ENCODE data around the gene TBC1D3I.
"Not testable (repeated sequence)": the region's sequence is repeated elsewhere in the genome, so short reads cannot be mapped to it uniquely, and the experiment has no call there.

Gene TBC1D3I

GRCh38 chr17:36264470-36264869, at the start of gene TBC1D3I:
Gene TBC1D3I, minus strand, starts transcription at chr17:36264570. Its CDS starts 1,585 bp downstream, at chr17:36262985.
- not testable (repeated sequence) for H3K4me3 ChIP-seq (ENCODE audit: low read length); H3F3A ChIP-seq (ENCODE audit: control insufficient read depth, insufficient read depth); H3K79me2 ChIP-seq (ENCODE audit: control insufficient read depth, low read length); H4K20me1 ChIP-seq (ENCODE audit: control insufficient read depth, insufficient read depth, low read depth, low read length); H3K9me3 ChIP-seq (ENCODE audit: control insufficient read depth, insufficient read depth, low read length); H3K4me2 ChIP-seq (ENCODE audit: low read length); H3K27me3 ChIP-seq (ENCODE audit: control insufficient read depth, low read length); H3K36me3 ChIP-seq (ENCODE audit: control insufficient read depth, low read length); H3K27ac ChIP-seq (ENCODE audit: low read depth, low read length); H3K4me1 ChIP-seq (ENCODE audit: control insufficient read depth, low read length); H3K9me2 ChIP-seq (replicated peaks; ENCODE audit: control insufficient read depth, low read length)

GRCh38 chr17:36295161-36295560, 30.8 kb upstream of the TBC1D3I start:
- H3K36me3 ChIP-seq (ENCODE audit: control insufficient read depth, low read length); H3K9me3 ChIP-seq (ENCODE audit: control insufficient read depth, insufficient read depth, low read length); H4K20me1 ChIP-seq (ENCODE audit: control insufficient read depth, insufficient read depth, low read depth, low read length); H3F3A ChIP-seq (ENCODE audit: control insufficient read depth, insufficient read depth); H3K79me2 ChIP-seq (ENCODE audit: control insufficient read depth, low read length); H3K27ac ChIP-seq (ENCODE audit: low read depth, low read length); H3K4me2 ChIP-seq (ENCODE audit: low read length); H3K4me3 ChIP-seq (ENCODE audit: low read length); H3K4me1 ChIP-seq (ENCODE audit: control insufficient read depth, low read length); H3K9me2 ChIP-seq (replicated peaks; ENCODE audit: control insufficient read depth, low read length); H3K27me3 ChIP-seq (ENCODE audit: control insufficient read depth, low read length): not testable (repeated sequence)

GRCh38 chr17:36289965-36290612, 25.7 kb upstream of the TBC1D3I start:
- H3K4me2 ChIP-seq (ENCODE audit: low read length); H3F3A ChIP-seq (ENCODE audit: control insufficient read depth, insufficient read depth); H3K27me3 ChIP-seq (ENCODE audit: control insufficient read depth, low read length); H3K4me3 ChIP-seq (ENCODE audit: low read length); H3K9me2 ChIP-seq (replicated peaks; ENCODE audit: control insufficient read depth, low read length); H3K27ac ChIP-seq (ENCODE audit: low read depth, low read length); H3K36me3 ChIP-seq (ENCODE audit: control insufficient read depth, low read length); H3K4me1 ChIP-seq (ENCODE audit: control insufficient read depth, low read length); H4K20me1 ChIP-seq (ENCODE audit: control insufficient read depth, insufficient read depth, low read depth, low read length); H3K9me3 ChIP-seq (ENCODE audit: control insufficient read depth, insufficient read depth, low read length); H3K79me2 ChIP-seq (ENCODE audit: control insufficient read depth, low read length): not testable (repeated sequence)

GRCh38 chr17:36284219-36284618, 19.8 kb upstream of the TBC1D3I start:
- not testable (repeated sequence) for H3K4me3 ChIP-seq (ENCODE audit: low read length); H3K27ac ChIP-seq (ENCODE audit: low read depth, low read length); H3K4me1 ChIP-seq (ENCODE audit: control insufficient read depth, low read length); H4K20me1 ChIP-seq (ENCODE audit: control insufficient read depth, insufficient read depth, low read depth, low read length); H3K4me2 ChIP-seq (ENCODE audit: low read length); H3K36me3 ChIP-seq (ENCODE audit: control insufficient read depth, low read length); H3F3A ChIP-seq (ENCODE audit: control insufficient read depth, insufficient read depth); H3K9me3 ChIP-seq (ENCODE audit: control insufficient read depth, insufficient read depth, low read length); H3K79me2 ChIP-seq (ENCODE audit: control insufficient read depth, low read length); H3K27me3 ChIP-seq (ENCODE audit: control insufficient read depth, low read length); H3K9me2 ChIP-seq (replicated peaks; ENCODE audit: control insufficient read depth, low read length)

- not testable (repeated sequence) for H3K4me2 ChIP-seq (ENCODE audit: low read length); H3K4me1 ChIP-seq (ENCODE audit: control insufficient read depth, low read length); H3K9me2 ChIP-seq (replicated peaks; ENCODE audit: control insufficient read depth, low read length); H3K27ac ChIP-seq (ENCODE audit: low read depth, low read length); H3F3A ChIP-seq (ENCODE audit: control insufficient read depth, insufficient read depth); H3K27me3 ChIP-seq (ENCODE audit: control insufficient read depth, low read length); H4K20me1 ChIP-seq (ENCODE audit: control insufficient read depth, insufficient read depth, low read depth, low read length); H3K9me3 ChIP-seq (ENCODE audit: control insufficient read depth, insufficient read depth, low read length); H3K79me2 ChIP-seq (ENCODE audit: control insufficient read depth, low read length); H3K36me3 ChIP-seq (ENCODE audit: control insufficient read depth, low read length); H3K4me3 ChIP-seq (ENCODE audit: low read length)
Observed at GRCh38 chr17:36283256-36283655, 18.9 kb upstream of the TBC1D3I start.

- H4K20me1 ChIP-seq (ENCODE audit: control insufficient read depth, insufficient read depth, low read depth, low read length); H3K9me3 ChIP-seq (ENCODE audit: control insufficient read depth, insufficient read depth, low read length); H3K4me3 ChIP-seq (ENCODE audit: low read length); H3K27me3 ChIP-seq (ENCODE audit: control insufficient read depth, low read length); H3K36me3 ChIP-seq (ENCODE audit: control insufficient read depth, low read length); H3K9me2 ChIP-seq (replicated peaks; ENCODE audit: control insufficient read depth, low read length); H3F3A ChIP-seq (ENCODE audit: control insufficient read depth, insufficient read depth); H3K4me1 ChIP-seq (ENCODE audit: control insufficient read depth, low read length); H3K79me2 ChIP-seq (ENCODE audit: control insufficient read depth, low read length); H3K27ac ChIP-seq (ENCODE audit: low read depth, low read length); H3K4me2 ChIP-seq (ENCODE audit: low read length): not testable (repeated sequence)
Observed at GRCh38 chr17:36242046-36242445, 22.3 kb downstream of the TBC1D3I start.

GRCh38 chr17:36229644-36230043, 34.7 kb downstream of the TBC1D3I start:
- H3K9me3 ChIP-seq (ENCODE audit: control insufficient read depth, insufficient read depth, low read length); H3K27ac ChIP-seq (ENCODE audit: low read depth, low read length); H3K4me3 ChIP-seq (ENCODE audit: low read length); H3K4me1 ChIP-seq (ENCODE audit: control insufficient read depth, low read length); H4K20me1 ChIP-seq (ENCODE audit: control insufficient read depth, insufficient read depth, low read depth, low read length); H3K4me2 ChIP-seq (ENCODE audit: low read length); H3F3A ChIP-seq (ENCODE audit: control insufficient read depth, insufficient read depth); H3K79me2 ChIP-seq (ENCODE audit: control insufficient read depth, low read length); H3K27me3 ChIP-seq (ENCODE audit: control insufficient read depth, low read length); H3K36me3 ChIP-seq (ENCODE audit: control insufficient read depth, low read length); H3K9me2 ChIP-seq (replicated peaks; ENCODE audit: control insufficient read depth, low read length): not testable (repeated sequence)

- H3F3A ChIP-seq (ENCODE audit: control insufficient read depth, insufficient read depth); H3K9me3 ChIP-seq (ENCODE audit: control insufficient read depth, insufficient read depth, low read length); H3K36me3 ChIP-seq (ENCODE audit: control insufficient read depth, low read length); H3K27me3 ChIP-seq (ENCODE audit: control insufficient read depth, low read length); H4K20me1 ChIP-seq (ENCODE audit: control insufficient read depth, insufficient read depth, low read depth, low read length); H3K27ac ChIP-seq (ENCODE audit: low read depth, low read length); H3K4me3 ChIP-seq (ENCODE audit: low read length); H3K4me2 ChIP-seq (ENCODE audit: low read length); H3K4me1 ChIP-seq (ENCODE audit: control insufficient read depth, low read length); H3K79me2 ChIP-seq (ENCODE audit: control insufficient read depth, low read length); H3K9me2 ChIP-seq (replicated peaks; ENCODE audit: control insufficient read depth, low read length): not testable (repeated sequence)
Observed at GRCh38 chr17:36222967-36223366, 41.4 kb downstream of the TBC1D3I start.
